ENCODE data around the gene KHDRBS2.

KHDRBS2 gene

GRCh38 chr6:61959196-61959595 is 326.8 kb downstream of the KHDRBS2 start:
- in situ Hi-C loops (cut with MboI; ENCODE audit: low sequenced_read_pairs, unreplicated experiment): no loop called here
- no peak for TF ChIP-seq CTCF (IDR thresholded peaks at IDR 0.05; ENCODE audit: borderline replicate concordance, control extremely low read depth, extremely low read depth, insufficient read depth, missing control alignments)
- no peak for DNase-seq (ENCODE audit: low spot score)

GRCh38 chr6:61953851-61954250 is 332.2 kb downstream of the KHDRBS2 start:
- in situ Hi-C loops (cut with MboI; ENCODE audit: low sequenced_read_pairs, unreplicated experiment): no loop called here
- no peak for DNase-seq (ENCODE audit: low spot score)
- no peak for TF ChIP-seq CTCF (IDR thresholded peaks at IDR 0.05; ENCODE audit: borderline replicate concordance, control extremely low read depth, extremely low read depth, insufficient read depth, missing control alignments)

DNA sequence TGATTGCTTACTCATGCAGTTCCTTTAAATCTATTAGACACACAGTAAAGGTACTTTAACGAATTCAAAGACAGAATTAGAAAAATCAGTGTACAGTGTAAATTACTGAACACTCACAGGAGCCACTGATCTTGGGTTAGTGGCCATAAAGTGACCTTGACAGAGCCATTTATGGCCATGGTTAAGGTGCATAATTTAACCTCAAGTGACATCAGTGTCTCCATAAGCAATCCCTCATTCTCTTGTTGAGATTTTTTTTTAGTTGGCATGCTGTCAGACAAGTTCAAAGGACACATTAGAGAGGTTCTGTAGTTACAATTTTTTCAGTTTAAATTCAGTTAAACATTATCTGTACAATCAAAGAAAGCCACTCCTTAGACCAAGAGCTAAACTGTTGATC is 334.4 kb downstream of the KHDRBS2 start:
- TF ChIP-seq CTCF (IDR thresholded peaks at IDR 0.05; ENCODE audit: borderline replicate concordance, control extremely low read depth, extremely low read depth, insufficient read depth, missing control alignments): no peak
- DNase-seq (ENCODE audit: low spot score): no peak
- in situ Hi-C loops (cut with MboI; ENCODE audit: low sequenced_read_pairs, unreplicated experiment): no loop called here

DNA sequence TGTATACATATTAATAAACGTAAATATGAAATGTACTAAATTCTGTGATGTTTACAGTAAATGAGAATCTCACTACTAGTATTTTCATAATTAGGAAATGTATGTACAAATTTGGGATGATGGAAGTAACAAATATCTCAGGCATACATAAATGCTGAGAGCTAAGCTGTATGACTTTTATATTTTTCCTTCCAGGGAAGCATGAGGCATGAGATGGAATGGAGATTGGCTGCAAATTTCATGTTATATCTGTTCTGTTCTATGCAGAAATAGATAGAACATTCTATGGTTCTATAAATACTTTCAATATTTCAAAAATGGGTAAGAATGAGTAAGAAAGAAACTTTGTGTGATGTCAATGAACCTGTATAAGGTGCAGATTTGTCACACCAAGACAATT is 335.2 kb downstream of the KHDRBS2 start:
- no peak for DNase-seq (ENCODE audit: low spot score)
- no peak for TF ChIP-seq CTCF (IDR thresholded peaks at IDR 0.05; ENCODE audit: borderline replicate concordance, control extremely low read depth, extremely low read depth, insufficient read depth, missing control alignments)
- in situ Hi-C loops (cut with MboI; ENCODE audit: low sequenced_read_pairs, unreplicated experiment): no loop called here

DNA sequence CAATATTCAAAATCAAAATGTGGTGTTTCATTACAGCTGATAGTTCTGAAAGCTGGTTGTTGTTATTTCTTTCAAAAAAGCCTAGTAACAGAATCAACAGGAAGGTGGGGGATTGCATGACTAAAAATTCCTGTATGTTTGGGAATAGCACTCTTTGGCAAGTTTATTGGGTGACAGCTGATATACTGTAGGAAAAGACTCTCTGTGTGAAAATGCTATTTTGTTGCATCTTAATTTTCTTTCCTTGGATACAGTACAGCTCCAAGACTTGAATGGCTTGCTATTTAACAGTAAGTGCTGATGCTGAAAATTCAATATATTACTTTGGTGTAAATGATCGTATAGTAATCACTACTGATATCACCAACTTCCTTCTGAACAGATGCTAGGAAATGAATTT is 336.1 kb downstream of the KHDRBS2 start:
- no peak for TF ChIP-seq CTCF (IDR thresholded peaks at IDR 0.05; ENCODE audit: borderline replicate concordance, control extremely low read depth, extremely low read depth, insufficient read depth, missing control alignments)
- DNase-seq (ENCODE audit: low spot score): no peak
- in situ Hi-C loops (cut with MboI; ENCODE audit: low sequenced_read_pairs, unreplicated experiment): no loop called here

DNA sequence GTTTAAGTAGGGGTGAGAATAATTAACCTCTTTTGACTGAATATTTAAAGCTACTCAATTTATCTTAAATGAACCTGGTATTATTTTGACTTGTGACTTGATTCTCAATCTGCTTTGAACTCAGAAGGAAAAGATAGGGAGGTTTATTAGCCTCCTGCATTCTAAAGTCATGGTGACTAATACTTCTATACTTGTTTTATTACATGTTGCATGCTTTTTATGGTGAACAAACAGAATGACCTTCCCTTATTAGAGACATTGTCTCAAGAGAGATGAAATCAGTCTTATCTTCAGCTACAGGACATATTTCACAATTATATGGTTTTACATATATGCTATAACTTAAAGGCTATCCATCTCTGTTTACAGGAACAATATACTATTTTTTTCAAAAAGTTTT is 336.9 kb downstream of the KHDRBS2 start:
- TF ChIP-seq CTCF (IDR thresholded peaks at IDR 0.05; ENCODE audit: borderline replicate concordance, control extremely low read depth, extremely low read depth, insufficient read depth, missing control alignments): no peak
- no peak for DNase-seq (ENCODE audit: low spot score)
- in situ Hi-C loops (cut with MboI; ENCODE audit: low sequenced_read_pairs, unreplicated experiment): no loop called here
